ENCODE results near the gene ZDHHC9.
A peak's percentile ranks its signal among the peaks of the same experiment; 100 is the strongest.

Gene ZDHHC9

GRCh38 chrX:129785160-129785947 lies 58.3 kb downstream of the ZDHHC9 start:
- ATAC-seq (no peak), DNase-seq (no peak)

DNA sequence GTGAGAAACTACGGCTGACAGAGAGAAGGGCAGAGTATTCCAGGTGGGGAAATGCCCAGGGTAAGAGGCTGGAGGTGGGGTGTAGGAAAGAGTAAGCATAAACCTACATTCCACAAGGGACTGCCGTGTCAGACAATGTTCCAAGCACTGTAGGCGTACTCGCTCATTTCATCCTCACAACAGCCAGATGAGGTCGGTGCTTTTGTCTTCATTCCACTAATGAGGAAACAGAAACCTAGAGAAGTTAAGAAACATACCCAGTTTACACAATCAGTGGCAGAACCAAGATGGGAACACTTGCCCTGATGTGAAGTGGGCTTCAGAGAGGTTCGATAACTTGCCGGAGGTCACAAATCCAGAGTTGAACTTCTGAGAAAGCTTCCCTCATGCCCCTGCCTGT lies 59.3 kb downstream of the ZDHHC9 start:
- ATAC-seq (no peak), DNase-seq (no peak)

- no peak for ATAC-seq
Observed at GRCh38 chrX:129783291-129783713, 60.4 kb downstream of the ZDHHC9 start.

GRCh38 chrX:129782706-129783105 lies 61.0 kb downstream of the ZDHHC9 start:
- DNase-seq (no peak), ATAC-seq (no peak)

More at GRCh38 chrX:129783291-129783713, 60.4 kb downstream of the ZDHHC9 start:
- no peak for DNase-seq

GRCh38 chrX:129781680-129782495 lies 61.8 kb downstream of the ZDHHC9 start:
- ATAC-seq (peak; percentile 24), DNase-seq (peak; percentile 46)

DNA sequence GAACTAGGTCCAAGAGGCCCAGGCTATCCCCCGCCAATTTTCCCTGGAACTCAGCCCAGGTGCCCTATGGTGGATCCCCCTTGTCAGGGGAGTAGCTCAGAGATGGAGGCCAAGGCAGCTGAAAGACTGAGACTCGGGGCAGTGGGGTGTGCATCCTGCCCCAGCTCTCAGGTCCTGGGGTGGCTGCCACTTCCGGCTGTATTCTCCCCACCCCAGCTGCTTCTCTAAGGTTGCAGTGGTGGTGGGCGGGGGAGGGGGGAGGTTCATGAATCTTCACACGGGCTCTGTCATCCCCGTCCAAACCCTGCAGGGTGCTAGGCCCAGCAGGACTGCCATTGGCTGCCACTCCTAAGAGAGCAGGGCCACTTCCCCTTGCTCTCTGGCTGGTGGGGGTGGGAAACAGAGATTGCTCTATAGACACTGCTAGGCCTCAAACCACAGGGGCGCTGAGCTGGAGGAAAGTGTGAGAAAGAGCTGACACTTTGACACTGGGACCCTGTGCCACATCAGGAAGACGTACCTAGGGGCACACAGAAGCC lies 62.5 kb downstream of the ZDHHC9 start:
- ATAC-seq (peak; percentile 92), DNase-seq (peak; percentile 79)

DNA sequence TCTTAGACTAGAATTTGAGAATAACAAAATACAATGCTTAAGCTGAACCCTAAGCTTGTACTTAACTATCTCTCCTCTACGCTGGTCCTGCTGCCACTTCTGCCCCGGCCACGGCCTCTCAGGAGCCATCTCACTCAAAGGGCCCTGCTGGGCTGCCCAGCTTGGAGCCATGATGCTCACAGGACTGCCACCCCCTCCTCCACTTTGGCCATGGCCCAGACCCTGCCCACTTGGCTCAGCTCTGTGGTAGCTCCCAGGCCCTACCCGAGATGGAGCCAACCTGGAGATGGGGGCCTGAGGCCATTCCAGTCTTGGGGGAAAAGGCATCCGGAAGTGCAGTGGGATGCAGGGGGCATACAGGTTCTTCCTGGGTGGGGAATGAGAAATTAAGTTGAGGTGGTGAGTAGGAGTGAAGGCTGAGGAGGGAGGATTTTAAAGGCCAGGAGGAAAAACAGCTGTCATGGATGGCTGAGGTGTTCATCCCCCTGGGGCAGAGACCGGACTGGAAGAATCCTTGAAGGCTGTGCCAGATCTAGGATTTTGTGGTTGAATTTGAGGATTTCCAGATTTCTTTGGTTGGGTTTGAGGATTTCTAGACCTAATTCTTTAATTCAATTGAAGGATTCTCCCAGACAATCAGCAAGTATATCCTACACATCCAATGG lies 63.1 kb downstream of the ZDHHC9 start:
- ATAC-seq (no peak), DNase-seq (peak; percentile 28)

- ATAC-seq = peak; percentile 16
- peak; percentile 72 for DNase-seq
Observed at GRCh38 chrX:129779747-129780146, 63.9 kb downstream of the ZDHHC9 start, which contains the start of gene SASH3. SASH3 (plus strand) TSS chrX:129779949; CDS start chrX:129780098, 149 bp downstream.

- ATAC-seq (no peak), DNase-seq (no peak)
Observed at GRCh38 chrX:129779086-129779672, 64.5 kb downstream of the ZDHHC9 start.

DNA sequence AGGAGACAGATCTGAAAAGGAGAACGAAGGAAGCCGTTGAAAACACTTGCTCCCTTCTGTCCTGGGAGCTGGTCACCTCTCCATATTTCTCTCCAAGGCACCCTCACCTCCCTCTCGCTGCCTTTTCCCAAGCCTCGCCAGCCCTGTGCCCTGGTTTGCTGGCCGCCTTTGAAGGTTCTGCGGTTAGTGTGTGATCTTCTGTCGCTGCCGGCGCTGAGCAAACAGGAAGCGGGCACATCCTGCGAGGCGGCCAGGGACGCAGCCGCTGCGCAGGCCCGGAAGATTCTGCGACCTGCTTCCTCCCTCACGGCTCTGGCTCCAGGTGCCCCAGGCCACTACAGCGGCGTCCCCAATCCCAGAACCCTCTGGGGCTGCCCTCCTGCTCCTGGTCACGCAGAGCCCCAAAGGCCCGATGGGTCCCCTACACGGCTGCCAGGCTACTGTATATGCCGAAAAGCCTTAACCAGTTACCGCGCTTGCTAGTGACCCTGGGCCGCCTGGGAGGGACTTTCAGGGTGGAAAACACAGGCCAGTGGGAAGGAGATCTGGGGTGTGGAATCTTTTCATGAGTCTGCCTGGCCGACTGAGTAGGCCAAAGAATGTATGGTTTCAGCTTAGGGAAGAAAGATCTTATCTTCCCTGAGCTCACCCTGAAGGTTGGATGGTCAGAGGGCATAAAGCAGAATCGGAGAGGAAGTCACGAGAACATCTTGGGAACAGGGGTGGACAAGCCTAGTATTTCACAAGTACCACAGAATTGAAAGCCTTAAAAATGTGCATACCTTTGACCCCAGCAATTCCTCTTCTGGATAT lies 66.3 kb downstream of the ZDHHC9 start:
- peak; percentile 31 for ATAC-seq
- peak; percentile 73 for DNase-seq

- ATAC-seq = no peak
- peak; percentile 26 for DNase-seq
Observed at GRCh38 chrX:129773649-129774458, 69.8 kb downstream of the ZDHHC9 start.

- DNase-seq = peak; percentile 61
Observed at GRCh38 chrX:129772796-129773431, 70.8 kb downstream of the ZDHHC9 start.

DNA sequence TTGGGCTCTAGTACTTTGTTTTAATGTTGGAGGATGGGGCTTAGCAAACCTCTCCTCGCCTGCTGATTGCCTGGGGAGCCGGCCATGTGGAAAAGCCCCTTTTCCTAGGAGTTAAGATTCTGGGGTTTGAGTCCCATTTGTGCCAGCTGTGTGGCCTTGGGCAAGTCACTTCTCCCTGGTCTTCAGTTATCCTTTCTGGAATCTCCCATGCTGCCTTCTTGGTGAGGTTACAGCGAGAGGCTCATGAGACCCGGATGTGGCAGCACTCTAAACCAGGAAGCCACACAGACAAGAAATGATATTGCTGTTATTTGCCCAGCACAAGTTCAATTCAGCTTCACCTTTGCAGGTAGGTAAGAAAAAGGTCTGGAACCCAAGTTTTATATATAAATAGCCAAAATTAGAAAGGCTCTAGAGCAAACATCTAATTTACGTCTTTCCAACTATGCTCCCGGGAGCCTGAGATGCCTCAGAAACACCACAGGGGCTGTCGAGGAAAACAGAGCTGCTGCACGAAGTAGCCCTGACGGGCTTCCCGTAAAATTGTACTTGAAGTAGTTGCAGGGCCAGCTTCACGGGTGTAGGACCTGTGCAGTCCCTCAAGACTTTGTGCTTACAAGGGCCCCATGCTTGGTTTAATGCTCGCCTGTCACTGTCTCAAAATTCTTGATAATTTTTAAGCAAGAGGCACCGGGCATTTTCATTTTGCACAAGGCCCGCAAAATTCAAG lies 72.3 kb downstream of the ZDHHC9 start:
- DNase-seq (no peak), ATAC-seq (no peak)

More at GRCh38 chrX:129772796-129773431, 70.8 kb downstream of the ZDHHC9 start:
- peak; percentile 21 for ATAC-seq

DNA sequence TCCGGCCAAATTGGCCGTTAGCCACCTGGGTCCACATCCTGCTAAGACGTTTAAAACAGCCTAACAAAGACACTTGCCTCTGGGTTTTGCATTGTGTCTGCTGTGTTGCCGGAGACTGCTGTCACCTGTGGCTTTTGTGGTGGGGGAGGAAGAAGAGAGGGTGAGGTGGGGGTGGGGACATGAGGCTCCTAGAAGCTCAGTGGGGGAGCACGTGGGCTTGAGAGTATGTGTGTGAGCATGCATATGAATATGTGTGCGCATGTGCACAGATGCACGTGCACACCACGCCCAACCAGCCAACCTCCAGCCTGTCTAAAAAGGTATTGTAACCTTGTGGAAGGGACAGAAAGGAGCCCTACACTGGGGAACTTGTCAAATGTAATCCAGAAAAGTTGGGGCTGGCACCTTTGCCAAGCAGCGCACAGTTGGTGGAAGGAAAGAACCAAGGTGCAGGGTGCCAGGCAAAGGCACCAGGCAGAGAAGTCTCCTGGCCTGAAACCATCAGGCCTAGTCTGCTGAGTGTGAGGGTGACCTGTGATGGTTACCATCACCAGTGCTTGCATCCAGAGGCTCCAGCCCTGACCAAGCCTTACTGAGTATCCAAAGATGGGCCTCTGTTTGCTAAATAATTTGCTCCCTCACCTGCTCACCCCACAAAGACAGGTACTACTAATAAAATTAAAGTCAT lies 74.1 kb downstream of the ZDHHC9 start:
- DNase-seq = peak; percentile 66
- ATAC-seq = peak; percentile 84

GRCh38 chrX:129768586-129769466 lies 74.9 kb downstream of the ZDHHC9 start:
- ATAC-seq (no peak), DNase-seq (no peak)

DNA sequence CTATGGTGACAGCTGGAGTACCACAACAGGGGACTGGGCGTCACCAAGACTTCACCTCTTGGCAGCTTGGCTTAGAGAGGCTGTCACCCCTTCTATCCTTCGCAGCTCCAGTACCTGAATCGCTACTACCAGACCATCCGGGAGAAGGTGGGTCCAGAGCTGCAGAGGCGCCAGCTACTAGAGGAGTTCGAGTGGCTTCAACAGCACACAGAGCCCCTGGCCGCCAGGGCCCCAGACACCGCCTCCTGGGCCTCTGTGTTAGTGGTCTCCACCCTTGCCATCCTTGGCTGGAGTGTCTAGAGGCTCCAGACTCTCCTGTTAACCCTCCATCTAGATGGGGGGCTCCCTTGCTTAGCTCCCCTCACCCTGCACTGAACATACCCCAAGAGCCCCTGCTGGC lies 75.5 kb downstream of the ZDHHC9 start:
- ATAC-seq = no peak

GRCh38 chrX:129763666-129764065 lies 80.0 kb downstream of the ZDHHC9 start:
- DNase-seq (no peak), ATAC-seq (no peak)

More for the DNA sequence above, 75.5 kb downstream of the ZDHHC9 start:
- no peak for DNase-seq
